ENCODE measurements around the gene ATP5F1E. TPM values are rescaled to one million over a fixed set of nuclear protein-coding genes. Genes with fewer than 3 reads are reported as not detected.

The ATP5F1E gene
- total and polyA plus RNA-seq, 10 of the 15 experiments (the other 5 are each of a cell fraction or from before 2014, with no cell fraction given): 49.0 to 407 (median 117) TPM

DNA sequence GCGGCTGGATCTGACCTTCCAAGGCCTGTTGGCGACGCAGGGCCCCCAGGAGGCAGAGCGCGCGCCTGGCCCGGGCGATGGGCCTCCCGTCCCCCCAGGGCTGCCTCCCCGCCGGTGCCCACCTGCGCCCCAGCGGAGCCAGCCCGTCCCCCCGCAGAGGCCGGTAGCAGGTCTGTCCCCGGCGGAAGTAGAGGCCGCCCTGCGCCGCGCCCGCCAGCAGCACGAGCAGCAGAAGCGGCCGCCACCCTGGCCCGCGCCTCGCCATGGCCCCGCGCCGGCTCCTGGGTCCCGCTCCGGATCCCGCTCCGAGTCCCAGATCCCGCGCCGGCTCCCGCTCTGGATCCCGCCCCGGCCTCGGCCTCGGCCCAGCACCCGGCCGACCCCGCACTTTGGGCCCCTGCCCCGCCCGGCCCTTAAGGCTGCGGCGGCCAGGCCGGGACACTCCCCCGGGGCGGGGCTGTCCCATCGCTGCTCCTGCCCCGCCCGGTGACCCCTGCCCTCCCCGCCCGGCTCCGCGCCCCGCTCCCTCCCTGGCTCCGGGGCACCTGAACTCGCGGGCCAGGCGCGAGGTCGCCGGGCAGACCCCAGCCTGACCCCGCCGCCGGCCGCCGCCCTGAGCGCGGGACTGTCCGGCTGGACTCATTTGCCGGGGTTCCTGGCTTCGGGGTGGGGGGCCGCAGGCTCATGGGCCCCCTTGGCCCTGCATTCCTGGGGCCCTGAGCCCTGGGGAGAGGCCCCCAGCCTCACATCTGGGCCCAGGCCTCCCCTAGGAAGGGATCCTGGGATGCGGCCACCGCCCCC is 25.1 kb downstream of the ATP5F1E start, which contains the start of gene CTSZ (continued):
- TF ChIP-seq, protein P1, sequence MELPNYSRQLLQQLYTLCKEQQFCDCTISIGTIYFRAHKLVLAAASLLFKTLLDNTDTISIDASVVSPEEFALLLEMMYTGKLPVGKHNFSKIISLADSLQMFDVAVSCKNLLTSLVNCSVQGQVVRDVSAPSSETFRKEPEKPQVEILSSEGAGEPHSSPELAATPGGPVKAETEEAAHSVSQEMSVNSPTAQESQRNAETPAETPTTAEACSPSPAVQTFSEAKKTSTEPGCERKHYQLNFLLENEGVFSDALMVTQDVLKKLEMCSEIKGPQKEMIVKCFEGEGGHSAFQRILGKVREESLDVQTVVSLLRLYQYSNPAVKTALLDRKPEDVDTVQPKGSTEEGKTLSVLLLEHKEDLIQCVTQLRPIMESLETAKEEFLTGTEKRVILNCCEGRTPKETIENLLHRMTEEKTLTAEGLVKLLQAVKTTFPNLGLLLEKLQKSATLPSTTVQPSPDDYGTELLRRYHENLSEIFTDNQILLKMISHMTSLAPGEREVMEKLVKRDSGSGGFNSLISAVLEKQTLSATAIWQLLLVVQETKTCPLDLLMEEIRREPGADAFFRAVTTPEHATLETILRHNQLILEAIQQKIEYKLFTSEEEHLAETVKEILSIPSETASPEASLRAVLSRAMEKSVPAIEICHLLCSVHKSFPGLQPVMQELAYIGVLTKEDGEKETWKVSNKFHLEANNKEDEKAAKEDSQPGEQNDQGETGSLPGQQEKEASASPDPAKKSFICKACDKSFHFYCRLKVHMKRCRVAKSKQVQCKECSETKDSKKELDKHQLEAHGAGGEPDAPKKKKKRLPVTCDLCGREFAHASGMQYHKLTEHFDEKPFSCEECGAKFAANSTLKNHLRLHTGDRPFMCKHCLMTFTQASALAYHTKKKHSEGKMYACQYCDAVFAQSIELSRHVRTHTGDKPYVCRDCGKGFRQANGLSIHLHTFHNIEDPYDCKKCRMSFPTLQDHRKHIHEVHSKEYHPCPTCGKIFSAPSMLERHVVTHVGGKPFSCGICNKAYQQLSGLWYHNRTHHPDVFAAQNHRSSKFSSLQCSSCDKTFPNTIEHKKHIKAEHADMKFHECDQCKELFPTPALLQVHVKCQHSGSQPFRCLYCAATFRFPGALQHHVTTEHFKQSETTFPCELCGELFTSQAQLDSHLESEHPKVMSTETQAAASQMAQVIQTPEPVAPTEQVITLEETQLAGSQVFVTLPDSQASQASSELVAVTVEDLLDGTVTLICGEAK (IDR thresholded peaks at IDR 0.05; ENCODE audit: borderline replicate concordance): no peak
- TF ChIP-seq, protein P2, sequence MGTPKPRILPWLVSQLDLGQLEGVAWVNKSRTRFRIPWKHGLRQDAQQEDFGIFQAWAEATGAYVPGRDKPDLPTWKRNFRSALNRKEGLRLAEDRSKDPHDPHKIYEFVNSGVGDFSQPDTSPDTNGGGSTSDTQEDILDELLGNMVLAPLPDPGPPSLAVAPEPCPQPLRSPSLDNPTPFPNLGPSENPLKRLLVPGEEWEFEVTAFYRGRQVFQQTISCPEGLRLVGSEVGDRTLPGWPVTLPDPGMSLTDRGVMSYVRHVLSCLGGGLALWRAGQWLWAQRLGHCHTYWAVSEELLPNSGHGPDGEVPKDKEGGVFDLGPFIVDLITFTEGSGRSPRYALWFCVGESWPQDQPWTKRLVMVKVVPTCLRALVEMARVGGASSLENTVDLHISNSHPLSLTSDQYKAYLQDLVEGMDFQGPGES (IDR thresholded peaks at IDR 0.05): no peak
- TF ChIP-seq GATAD2B (conservative IDR thresholded peaks at IDR 0.05; ENCODE audit: low read depth) (peak; percentile 32), CHD4 (IDR thresholded peaks at IDR 0.05) (no peak), KDM1A (IDR thresholded peaks at IDR 0.05; ENCODE audit: borderline replicate concordance) (no peak), SIN3A (IDR thresholded peaks at IDR 0.05; ENCODE audit: low read depth, low read length) (no peak), TAF1 (IDR thresholded peaks at IDR 0.05; ENCODE audit: borderline replicate concordance, low read depth, low read length) (peak; percentile 57; the same call in 1 of the 2 replicates), EED (IDR thresholded peaks at IDR 0.05; ENCODE audit: low read depth) (no peak)
- TF ChIP-seq, protein P3, sequence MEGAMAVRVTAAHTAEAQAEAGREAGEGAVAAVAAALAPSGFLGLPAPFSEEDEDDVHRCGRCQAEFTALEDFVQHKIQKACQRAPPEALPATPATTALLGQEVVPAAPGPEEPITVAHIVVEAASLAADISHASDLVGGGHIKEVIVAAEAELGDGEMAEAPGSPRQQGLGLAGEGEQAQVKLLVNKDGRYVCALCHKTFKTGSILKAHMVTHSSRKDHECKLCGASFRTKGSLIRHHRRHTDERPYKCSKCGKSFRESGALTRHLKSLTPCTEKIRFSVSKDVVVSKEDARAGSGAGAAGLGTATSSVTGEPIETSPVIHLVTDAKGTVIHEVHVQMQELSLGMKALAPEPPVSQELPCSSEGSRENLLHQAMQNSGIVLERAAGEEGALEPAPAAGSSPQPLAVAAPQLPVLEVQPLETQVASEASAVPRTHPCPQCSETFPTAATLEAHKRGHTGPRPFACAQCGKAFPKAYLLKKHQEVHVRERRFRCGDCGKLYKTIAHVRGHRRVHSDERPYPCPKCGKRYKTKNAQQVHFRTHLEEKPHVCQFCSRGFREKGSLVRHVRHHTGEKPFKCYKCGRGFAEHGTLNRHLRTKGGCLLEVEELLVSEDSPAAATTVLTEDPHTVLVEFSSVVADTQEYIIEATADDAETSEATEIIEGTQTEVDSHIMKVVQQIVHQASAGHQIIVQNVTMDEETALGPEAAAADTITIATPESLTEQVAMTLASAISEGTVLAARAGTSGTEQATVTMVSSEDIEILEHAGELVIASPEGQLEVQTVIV (IDR thresholded peaks at IDR 0.05; ENCODE audit: borderline replicate concordance, partially characterized antibody): no peak
- TF ChIP-seq, protein P4, sequence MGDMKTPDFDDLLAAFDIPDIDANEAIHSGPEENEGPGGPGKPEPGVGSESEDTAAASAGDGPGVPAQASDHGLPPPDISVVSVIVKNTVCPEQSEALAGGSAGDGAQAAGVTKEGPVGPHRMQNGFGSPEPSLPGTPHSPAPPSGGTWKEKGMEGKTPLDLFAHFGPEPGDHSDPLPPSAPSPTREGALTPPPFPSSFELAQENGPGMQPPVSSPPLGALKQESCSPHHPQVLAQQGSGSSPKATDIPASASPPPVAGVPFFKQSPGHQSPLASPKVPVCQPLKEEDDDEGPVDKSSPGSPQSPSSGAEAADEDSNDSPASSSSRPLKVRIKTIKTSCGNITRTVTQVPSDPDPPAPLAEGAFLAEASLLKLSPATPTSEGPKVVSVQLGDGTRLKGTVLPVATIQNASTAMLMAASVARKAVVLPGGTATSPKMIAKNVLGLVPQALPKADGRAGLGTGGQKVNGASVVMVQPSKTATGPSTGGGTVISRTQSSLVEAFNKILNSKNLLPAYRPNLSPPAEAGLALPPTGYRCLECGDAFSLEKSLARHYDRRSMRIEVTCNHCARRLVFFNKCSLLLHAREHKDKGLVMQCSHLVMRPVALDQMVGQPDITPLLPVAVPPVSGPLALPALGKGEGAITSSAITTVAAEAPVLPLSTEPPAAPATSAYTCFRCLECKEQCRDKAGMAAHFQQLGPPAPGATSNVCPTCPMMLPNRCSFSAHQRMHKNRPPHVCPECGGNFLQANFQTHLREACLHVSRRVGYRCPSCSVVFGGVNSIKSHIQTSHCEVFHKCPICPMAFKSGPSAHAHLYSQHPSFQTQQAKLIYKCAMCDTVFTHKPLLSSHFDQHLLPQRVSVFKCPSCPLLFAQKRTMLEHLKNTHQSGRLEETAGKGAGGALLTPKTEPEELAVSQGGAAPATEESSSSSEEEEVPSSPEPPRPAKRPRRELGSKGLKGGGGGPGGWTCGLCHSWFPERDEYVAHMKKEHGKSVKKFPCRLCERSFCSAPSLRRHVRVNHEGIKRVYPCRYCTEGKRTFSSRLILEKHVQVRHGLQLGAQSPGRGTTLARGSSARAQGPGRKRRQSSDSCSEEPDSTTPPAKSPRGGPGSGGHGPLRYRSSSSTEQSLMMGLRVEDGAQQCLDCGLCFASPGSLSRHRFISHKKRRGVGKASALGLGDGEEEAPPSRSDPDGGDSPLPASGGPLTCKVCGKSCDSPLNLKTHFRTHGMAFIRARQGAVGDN (IDR thresholded peaks at IDR 0.05): peak; percentile 69; the same call in 1 of the 2 replicates
- TF ChIP-seq, protein P5, sequence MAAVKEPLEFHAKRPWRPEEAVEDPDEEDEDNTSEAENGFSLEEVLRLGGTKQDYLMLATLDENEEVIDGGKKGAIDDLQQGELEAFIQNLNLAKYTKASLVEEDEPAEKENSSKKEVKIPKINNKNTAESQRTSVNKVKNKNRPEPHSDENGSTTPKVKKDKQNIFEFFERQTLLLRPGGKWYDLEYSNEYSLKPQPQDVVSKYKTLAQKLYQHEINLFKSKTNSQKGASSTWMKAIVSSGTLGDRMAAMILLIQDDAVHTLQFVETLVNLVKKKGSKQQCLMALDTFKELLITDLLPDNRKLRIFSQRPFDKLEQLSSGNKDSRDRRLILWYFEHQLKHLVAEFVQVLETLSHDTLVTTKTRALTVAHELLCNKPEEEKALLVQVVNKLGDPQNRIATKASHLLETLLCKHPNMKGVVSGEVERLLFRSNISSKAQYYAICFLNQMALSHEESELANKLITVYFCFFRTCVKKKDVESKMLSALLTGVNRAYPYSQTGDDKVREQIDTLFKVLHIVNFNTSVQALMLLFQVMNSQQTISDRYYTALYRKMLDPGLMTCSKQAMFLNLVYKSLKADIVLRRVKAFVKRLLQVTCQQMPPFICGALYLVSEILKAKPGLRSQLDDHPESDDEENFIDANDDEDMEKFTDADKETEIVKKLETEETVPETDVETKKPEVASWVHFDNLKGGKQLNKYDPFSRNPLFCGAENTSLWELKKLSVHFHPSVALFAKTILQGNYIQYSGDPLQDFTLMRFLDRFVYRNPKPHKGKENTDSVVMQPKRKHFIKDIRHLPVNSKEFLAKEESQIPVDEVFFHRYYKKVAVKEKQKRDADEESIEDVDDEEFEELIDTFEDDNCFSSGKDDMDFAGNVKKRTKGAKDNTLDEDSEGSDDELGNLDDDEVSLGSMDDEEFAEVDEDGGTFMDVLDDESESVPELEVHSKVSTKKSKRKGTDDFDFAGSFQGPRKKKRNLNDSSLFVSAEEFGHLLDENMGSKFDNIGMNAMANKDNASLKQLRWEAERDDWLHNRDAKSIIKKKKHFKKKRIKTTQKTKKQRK (IDR thresholded peaks at IDR 0.05; ENCODE audit: low read depth, low read length): no peak

Measured in GM12878 (cell line).